ENCODE data around the gene PIK3CD. TPM values are rescaled to one million over a fixed set of nuclear protein-coding genes. Genes with fewer than 3 reads are reported as not detected.
A peak's percentile ranks its signal among the peaks of the same experiment; 100 is the strongest.

PIK3CD gene
- total and polyA plus RNA-seq, 12 donors: 1.3 to 16.4 (median 9.1) TPM

- H3K27me3 ChIP-seq: no peaks in the 10 kb centered on the region
- peaks cover 0 to 14% of the 10 kb centered on the region in 2 donors for H3K36me3 ChIP-seq (replicated peaks in 1 of 2)
- WGBS, 4 donors: 95 to 100% (median 97%) methylated on average over 4 to 14 of the region's 14 CpGs
- intact Hi-C loops (cut with DNase I): loop anchor here in 1 of 2 donors (10.0 kb wide), 1 partner anchor 142 kb away; no protein-coding TSS in a partner anchor
- no peak overlapping the region for H3K4me3 ChIP-seq
- no peak for TF ChIP-seq POLR2A (IDR thresholded peaks at IDR 0.05)
- TF ChIP-seq CTCF (IDR thresholded peaks at IDR 0.05): no peak
- peaks cover 0 to 11% of the 10 kb centered on the region in 2 donors for H3K4me1 ChIP-seq (replicated peaks in 1 of 2)
- H3K27ac ChIP-seq: no peak overlapping the region
- H3K9me3 ChIP-seq (replicated peaks in 1 of 3): no peaks in the 10 kb centered on the region
- DNase-seq: no peak
Observed at GRCh38 chr1:9723068-9723805, 71.7 kb downstream of the PIK3CD start.

GRCh38 chr1:9723926-9724325 is 72.4 kb downstream of the PIK3CD start:
- Histone ChIP-seq H3K36me3 (replicated peaks in 1 of 2) (peaks cover 0 to 20% of the 10 kb centered on the region in 2 donors), H3K9me3 (replicated peaks in 1 of 3) (no peaks in the 10 kb centered on the region), H3K4me1 (replicated peaks in 1 of 2) (peaks cover 0 to 7% of the 10 kb centered on the region in 2 donors), H3K27me3 (no peaks in the 10 kb centered on the region), H3K4me3 (no peak overlapping the region), H3K27ac (no peak overlapping the region)
- DNase-seq: no peak
- TF ChIP-seq POLR2A (IDR thresholded peaks at IDR 0.05) (no peak), CTCF (IDR thresholded peaks at IDR 0.05) (no peak)
- 94 to 98% (median 97%) methylated on average over 6 of the region's 6 CpGs for WGBS, 4 donors
- intact Hi-C loops (cut with DNase I): loop anchor here in 1 of 2 donors (10.0 kb wide), 1 partner anchor 141 kb away; no protein-coding TSS in a partner anchor

- intact Hi-C loops (cut with DNase I): loop anchor here in 1 of 2 donors (10.0 kb wide), 1 partner anchor 140 kb away; no protein-coding TSS in a partner anchor
- Histone ChIP-seq H3K27ac (no peak overlapping the region), H3K9me3 (replicated peaks in 1 of 3) (no peaks in the 10 kb centered on the region), H3K27me3 (no peaks in the 10 kb centered on the region), H3K4me1 (replicated peaks in 1 of 2) (no peaks in the 10 kb centered on the region), H3K4me3 (no peak overlapping the region), H3K36me3 (replicated peaks in 1 of 2) (peaks cover 0 to 30% of the 10 kb centered on the region in 2 donors)
- peak; percentile 59 to 76 (median 70) for TF ChIP-seq CTCF (IDR thresholded peaks at IDR 0.05)
- TF ChIP-seq POLR2A (IDR thresholded peaks at IDR 0.05): no peak
- peak in 6 of 7 donors; percentile 41 to 76 (median 66) for DNase-seq
- 57 to 73% (median 69%) methylated on average over 11 to 24 of the region's 24 CpGs for WGBS, 4 donors
Observed at GRCh38 chr1:9724706-9725476, 73.4 kb downstream of the PIK3CD start.

GRCh38 chr1:9726406-9726805 is 74.9 kb downstream of the PIK3CD start:
- H3K9me3 ChIP-seq (replicated peaks in 1 of 3): no peaks in the 10 kb centered on the region
- H3K27me3 ChIP-seq: no peaks in the 10 kb centered on the region
- 86 to 97% (median 95%) methylated on average over 5 to 6 of the region's 6 CpGs for WGBS, 4 donors
- no peaks in the 10 kb centered on the region for H3K4me1 ChIP-seq (replicated peaks in 1 of 2)
- H3K36me3 ChIP-seq (replicated peaks in 1 of 2): peaks cover 0 to 45% of the 10 kb centered on the region in 2 donors
- TF ChIP-seq POLR2A (IDR thresholded peaks at IDR 0.05) (no peak), CTCF (IDR thresholded peaks at IDR 0.05) (no peak)
- no peak overlapping the region for H3K4me3 ChIP-seq
- intact Hi-C loops (cut with DNase I): loop anchor here in 1 of 2 donors (10.0 kb wide), 1 partner anchor 138 kb away; no protein-coding TSS in a partner anchor
- H3K27ac ChIP-seq: no peak overlapping the region
- DNase-seq: no peak
